HG02970 (cell line): ENCODE data around the gene FAM53A.

Experiments used
- ATAC-seq: cut with Tn5 transposase; IDR thresholded peaks from one replicate; pipeline ENCODE4 v1.9.1; 2021; ENCODE audit warnings: mild to moderate bottlenecking, moderate library complexity, moderate number of reproducible peaks; ENCODE audit not compliant: unreplicated experiment, low FRiP score

Gene FAM53A

DNA sequence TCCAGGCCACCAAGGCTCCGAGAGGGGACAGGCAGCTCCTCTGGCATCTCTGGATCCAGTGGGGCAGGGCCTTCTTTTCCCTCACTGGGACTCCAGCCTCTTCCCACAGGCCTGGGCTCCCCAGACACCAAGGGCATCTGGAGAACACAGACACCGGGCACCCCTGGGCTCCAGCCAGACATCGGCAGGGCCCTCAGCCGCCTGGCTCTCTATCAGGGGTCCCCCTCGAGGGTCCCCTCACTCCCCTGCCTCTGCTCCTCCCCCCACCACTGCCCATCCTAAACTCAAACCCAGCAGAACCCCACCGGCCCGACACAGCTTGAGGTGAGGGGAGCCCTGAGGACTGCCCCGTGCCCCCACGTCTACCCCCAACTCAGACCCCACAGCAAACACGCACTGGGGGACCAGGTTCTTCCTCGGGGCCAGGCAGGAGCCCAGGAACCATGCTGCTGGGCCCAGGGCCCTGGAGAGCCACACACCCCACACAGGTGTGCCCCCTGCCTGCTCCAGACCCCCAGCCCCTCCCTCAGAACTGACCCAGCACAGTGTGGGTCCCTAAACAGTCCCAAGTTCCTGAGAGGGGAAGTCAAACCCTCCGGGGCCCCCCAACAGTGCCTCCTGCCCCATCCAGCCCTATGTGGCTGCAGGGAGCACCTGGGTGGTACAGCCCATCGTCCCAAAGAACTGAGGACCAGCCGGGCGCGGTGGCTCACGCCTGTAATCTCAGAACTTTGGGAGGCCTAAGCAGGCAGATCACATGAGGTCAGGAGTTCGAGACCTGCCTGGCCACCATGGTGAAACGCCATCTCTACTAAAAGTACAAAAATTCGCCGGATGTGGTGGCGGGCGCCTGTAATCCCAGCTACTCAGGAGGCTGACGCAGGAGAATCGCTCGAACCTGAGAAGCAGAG, 86.8 kb downstream of the FAM53A start:
- ATAC-seq = no peak

DNA sequence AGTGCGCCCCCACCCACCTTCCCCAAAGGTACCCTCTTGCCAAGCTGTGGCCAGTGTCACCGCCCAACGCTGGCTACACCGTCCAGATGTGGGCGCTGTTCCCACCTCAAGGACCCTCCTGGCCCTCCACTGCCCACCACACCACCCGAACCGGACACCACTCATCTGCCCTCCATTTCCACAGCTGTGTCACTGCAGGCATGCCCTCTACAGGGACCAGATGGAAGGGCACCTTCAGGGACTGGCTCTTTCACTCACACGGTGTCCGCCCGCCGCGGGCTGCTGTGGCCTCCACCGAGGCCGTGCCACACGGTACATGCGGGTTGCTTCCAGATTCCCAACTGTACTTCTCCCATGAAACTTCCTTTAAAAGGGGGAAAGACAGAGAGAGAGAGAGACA, 87.7 kb downstream of the FAM53A start:
- ATAC-seq = no peak

DNA sequence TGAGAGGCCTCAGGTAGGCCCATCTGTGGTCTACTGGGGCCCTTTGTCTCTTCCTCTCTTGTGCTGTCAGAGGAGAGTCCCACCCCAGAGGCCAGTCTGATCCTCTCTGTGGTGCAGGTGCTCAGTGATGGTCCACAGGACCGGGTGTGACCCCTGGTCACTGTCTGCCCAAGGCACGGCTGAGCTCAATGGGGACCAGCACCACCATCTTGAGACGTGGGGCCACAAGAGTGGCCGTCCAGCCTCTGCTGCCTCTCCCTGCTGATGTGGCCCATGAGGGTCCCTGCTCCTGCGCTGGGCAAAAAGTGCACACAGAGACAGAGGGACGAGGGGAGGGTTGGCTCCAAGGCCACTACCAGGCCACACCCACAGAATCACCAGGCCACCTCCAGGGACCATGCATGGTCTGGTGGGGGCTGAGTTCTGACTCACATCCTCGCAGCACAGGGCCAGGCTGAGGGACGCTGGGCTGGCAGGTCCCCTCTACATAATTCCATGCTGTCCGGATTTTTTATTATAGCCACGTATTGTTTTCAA, 88.3 kb downstream of the FAM53A start:
- no peak for ATAC-seq

DNA sequence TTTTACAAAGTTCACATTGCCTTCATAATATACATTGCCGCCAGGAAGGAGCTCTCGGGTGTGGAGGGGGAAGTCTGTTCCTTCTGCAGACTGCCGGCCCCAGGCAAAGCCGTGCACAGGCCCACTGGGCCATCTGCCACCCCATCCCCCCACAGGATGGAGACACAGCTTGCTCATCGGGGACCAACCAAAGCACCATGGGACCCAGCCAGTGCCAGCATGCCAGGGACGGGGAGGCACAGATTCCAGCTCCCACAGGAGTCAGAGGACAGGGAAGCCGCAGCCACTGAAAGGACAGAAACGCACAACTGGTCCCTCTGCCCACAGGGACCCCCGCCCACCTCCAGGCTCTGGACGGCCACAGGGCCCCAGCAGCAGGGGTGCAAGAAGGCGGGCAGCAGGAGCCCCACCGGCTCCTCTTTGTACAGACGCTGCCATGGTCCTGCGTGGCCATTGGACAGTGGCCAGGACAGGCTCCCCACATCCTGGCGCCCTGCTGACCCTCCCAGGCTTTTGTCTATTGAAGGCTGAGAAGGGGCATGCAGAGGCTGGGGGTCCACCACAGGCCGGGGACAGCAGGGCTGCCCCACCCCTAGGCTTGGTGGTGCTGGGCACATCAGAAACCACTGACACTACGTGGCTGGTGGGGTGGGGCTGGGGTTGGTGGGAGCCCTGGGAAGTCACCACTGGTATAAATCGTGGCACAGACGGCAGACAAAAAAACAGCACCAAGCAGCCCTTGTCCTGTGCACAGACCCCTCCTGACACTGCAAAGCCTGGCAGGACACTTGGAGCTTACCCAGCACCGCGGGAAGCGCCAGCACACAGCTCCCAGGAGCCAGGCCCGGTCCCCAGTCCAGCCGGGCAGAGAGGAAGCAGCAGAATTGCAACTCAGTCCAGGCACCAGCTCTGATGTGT, 89.0 kb downstream of the FAM53A start:
- no peak for ATAC-seq

DNA sequence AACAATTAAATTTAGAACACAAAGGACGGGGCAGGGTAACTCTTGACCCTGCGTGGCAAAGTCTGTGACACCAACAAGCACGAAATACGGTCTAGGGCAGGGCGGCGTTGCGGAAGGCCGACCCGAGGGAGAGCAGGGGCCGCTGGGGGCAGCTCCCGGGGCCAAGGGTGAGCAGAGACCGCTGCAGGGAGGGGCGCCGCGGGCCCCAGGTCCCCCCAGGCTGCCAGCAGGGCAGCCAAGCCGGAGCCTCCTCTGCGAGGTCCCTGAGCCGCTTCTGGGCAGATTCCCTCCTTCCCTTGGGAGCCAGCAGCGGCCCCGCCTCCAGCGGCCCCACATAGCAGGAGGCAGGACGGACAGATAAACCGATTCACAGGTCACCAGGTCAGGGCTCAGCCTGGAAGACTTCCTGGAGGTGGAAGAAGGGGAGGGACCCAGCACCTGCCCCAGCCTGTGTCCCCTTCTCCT, 90.2 kb downstream of the FAM53A start:
- no peak for ATAC-seq

DNA sequence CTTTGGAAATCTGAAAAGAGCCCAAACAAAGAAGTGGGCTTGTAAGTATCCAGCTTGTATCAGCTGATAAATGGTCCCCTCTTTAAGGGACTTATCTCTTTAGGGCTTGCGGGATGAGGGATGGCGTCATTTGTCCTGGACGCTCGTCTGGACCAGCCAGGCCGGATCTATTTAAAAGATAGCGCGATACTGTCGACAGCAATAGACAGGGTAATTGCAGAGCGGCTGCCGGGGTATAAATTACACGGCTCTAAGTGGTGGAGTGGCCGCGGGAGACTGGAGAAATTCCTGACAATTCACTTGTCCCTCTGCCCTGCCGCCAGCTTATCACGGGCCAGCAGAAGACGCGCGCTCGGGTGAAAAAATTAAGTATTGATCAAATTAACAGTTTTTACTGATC, 90.7 kb downstream of the FAM53A start:
- no peak for ATAC-seq

DNA sequence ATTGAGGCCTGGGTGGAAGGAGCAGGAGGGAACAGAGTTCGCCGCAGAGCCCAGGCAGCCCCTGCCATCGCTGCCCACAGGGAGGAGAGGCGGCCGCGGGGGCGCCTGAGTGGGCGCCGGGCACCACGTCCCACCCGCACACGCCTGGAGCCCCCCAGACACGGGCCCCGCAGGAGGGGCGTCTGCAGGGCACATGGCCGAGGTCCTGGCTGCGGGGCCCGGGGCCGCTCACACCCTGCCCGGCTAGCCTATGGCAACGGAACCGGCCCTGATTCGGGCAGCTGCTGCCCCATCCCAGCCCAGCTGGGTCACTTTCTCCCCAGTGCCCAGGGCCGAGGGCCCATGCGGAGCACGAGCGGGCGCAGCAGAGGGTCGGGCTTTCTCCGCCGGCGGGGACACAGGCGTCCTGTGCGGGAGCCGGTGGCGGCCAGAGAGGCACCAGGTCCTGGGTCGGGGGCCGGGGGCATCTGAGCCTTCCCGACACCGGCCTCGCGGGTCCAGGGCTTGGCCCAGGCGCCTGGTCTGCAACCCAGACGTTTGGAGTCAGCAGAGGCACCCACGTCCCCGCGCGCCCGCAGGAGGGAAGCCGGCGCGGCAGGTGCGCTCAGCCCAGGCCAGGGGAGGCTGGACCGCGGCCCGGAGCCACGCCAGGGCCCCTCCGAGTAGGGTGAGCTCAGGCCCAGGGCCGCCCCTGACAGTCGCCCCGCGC, 91.2 kb downstream of the FAM53A start:
- ATAC-seq = no peak

DNA sequence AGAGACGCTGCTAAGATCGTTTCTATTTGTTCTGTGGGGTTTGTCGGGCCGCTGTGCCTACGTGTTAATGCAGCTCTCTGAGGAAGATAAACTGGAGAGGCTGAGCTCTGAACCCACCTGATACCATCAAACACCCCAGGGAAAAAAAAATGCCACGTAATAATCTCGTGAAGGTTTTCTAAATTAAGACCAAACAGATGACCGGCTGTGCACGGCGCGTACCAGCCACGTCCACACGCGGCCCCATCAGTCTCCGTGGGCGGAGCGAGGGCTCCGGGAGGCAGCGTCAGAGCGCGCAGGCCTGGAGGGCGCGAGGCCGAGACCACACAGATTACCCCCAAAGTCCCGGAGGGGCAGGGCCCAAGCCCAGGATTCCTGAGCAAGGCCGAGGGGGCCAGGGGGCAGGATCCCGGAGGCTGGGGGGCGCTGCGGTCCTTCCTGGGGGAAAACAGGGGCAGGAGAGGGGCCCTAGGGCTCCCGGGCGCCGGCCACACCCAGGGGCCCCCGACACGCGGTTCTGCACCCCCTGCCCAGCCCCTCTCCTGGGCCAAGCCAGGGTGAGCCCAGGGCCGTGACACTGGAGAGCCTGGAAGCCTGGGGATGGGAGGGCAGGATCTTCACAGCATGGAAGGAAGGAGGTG, 91.9 kb downstream of the FAM53A start:
- no peak for ATAC-seq

DNA sequence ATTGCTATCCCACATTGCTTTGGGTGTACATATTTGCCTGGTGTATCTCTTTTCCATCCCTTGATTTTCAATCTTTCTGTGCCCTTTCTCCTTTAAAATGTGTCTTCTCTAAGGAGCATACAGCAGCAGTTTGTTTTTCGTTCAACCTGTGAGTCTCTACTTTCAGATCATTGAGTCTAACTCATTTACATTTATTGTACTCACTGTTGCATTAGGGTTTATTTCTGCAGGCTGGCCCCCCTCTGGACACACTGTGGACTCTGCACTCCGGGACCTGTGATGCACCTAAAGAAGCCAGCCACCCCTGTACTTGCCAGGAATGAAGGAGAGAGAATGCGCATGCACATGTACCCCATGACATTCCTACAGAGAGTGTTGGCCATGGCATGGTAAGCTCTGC, 93.0 kb downstream of the FAM53A start:
- ATAC-seq = no peak

DNA sequence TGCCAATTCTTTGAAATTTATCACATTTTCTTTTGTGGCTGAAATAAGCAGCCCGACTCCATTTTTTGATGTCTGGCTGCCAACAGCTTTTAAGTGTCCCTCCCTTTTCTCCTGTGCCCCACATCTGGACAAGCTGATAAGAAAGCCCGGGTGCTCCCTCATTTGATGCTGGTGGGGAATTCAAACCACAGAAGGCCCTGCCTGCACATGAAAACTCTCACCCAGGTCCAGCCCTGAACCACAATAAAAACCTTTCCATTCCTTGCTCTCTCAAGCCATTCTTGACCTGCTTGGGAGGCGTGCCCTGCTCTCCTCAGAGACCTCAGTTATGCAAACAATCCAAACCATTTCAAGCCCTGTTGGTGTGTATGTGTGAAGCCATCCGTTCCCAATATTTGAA, 93.9 kb downstream of the FAM53A start:
- no peak for ATAC-seq
